Right lung (tissue), 5 donors: ENCODE results near the gene MROH9. TPM values are rescaled to one million over a fixed set of nuclear protein-coding genes. Genes with fewer than 3 reads are reported as not detected.

ENCODE experiments used
- DNase-seq, 2 donors: peaks; one replicate each; pipeline ENCODE4 v3.0.0-alpha.2; 2013
- polyA plus RNA-seq, 5 donors: library from polyadenylated mRNA; unstranded; fragments of 120-200 nt; gene quantifications; one replicate each; pipeline versions ENCODE4 v1.2.1 to v1.2.3, GENCODE V29; 2013; ENCODE audit warnings: inconsistent platforms in 1 of 5, low replicate concordance in 1 of 5; ENCODE audit not compliant: insufficient read length in 5 of 5, insufficient read depth in 1 of 5

The MROH9 gene
- polyA plus RNA-seq, 5 donors: 0.40 to 1.8 (median 1.2) TPM

DNA sequence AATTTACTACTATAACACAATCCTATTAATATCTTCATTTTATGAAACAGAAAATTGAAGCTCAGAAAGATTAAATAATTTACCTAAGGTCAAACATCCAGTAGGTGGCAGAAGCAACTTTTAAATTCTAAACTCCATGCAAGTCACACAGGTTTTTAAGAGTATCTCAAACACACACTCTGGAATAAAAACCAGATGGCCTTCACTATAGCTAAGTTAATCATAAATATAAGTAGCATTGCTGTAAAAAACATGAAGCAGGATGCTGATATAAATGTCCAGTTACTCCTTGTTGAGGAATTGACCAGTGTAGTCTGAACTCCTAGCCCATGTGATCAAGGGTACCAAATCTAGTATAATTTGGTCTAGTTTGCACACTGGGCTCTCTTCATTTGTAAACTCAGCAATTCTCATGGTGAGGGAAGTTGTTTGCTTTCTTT, 146.0 kb downstream of the MROH9 start:
- peak; percentile 40 to 45 for DNase-seq

GRCh38 chr1:171081763-171082201, 146.4 kb downstream of the MROH9 start:
- peak in 1 of 2 donors; percentile 6 for DNase-seq

- no peak for DNase-seq
Measured at GRCh38 chr1:171082606-171083005, 147.3 kb downstream of the MROH9 start.

DNA sequence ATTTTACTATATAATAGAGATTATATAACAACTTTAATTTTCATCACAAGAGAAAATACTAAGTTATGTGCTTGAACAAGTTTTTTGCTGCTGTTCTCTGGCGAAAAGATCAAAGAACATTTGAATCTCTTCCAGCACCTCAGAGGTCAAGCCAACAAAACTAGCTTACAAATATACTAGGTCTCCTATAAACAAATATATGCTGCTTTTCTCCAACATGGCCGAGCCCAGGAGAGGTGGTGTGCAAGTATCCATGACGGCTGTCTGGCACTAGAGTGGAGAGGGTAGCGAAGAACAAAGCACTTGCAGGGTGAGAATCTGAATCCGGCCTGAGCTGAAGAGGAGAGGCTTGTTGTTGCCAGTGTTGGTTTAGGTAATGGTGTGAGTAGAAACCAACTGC, 147.9 kb downstream of the MROH9 start:
- DNase-seq: peak in 1 of 2 donors; percentile 12

DNA sequence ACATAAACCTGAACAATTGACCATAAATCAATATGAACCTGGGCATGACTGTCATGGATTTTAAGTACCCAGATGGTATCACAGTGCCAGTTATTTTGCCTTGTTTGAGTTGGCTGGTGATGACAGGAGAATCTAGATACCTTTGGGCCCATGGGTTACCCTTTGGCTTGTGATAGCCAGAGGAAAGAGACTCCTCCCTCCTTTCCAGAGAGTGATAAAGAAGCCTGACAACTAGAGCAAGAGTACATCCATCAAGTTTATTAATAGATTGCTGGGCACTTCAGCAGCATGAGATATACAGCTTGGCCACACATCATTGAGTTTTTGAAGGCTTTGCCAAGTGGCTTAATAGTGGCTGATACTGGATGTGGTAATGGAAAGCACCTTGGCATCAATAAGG, 148.8 kb downstream of the MROH9 start:
- DNase-seq: no peak

GRCh38 chr1:171084870-171085269, 149.5 kb downstream of the MROH9 start:
- DNase-seq: no peak

DNA sequence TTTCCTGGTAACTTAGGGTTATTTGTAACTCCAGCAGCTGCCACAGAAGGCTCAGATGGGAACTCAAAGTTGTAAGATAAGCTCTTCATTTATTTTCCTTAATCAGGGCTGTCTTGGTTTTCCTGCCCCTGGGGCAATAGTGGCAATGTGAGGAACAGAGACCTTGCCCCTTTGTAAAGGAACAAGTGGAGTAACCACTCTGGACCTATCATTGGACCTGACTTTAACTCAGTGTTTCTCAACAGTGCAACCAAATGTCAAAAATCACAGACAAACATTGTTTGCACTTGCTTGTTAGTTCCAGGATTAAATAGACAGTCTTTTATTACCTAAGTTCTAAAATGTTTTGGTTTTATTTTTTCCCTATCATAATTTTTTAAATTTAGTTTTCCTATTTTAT, 152.6 kb downstream of the MROH9 start:
- no peak for DNase-seq

- DNase-seq: no peak
Measured at GRCh38 chr1:171090604-171091003, 155.3 kb downstream of the MROH9 start, which contains the start of gene FMO3. FMO3 (plus strand) TSS chr1:171090905; CDS start chr1:171092659, 1,754 bp downstream.

- no peak for DNase-seq
Measured at GRCh38 chr1:171103862-171104261, 168.5 kb downstream of the MROH9 start.

- DNase-seq: no peak
Measured at GRCh38 chr1:171107262-171107940, 172.1 kb downstream of the MROH9 start.

GRCh38 chr1:171107969-171108368, 172.6 kb downstream of the MROH9 start:
- no peak for DNase-seq

GRCh38 chr1:171109966-171110365, 174.6 kb downstream of the MROH9 start:
- no peak for DNase-seq

GRCh38 chr1:171110621-171111326, 175.4 kb downstream of the MROH9 start:
- peak; percentile 85 to 88 for DNase-seq

DNA sequence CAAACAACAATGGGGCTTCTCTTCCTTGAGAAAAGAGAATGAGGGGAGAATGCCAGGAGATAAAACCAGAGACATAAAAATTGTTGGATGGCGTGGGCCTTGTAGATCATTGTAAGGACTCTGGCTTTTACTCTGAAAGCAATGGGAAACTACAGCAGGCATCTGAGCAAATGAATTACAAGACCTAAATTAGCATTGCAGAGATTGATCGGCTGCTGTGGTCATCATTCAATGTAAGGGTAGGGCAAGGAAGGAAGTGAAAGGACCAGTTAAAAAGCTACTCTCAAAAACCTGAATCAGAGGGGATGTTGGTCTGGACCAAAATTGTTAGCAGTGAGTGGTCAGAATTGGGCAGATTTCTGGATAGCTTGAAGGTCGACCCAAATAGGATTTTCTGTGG, 176.8 kb downstream of the MROH9 start:
- DNase-seq: no peak

- DNase-seq: no peak
Measured at GRCh38 chr1:171113382-171113781, 178.0 kb downstream of the MROH9 start.

Other genes with a start within 250 kb of the MROH9 start
- gene FMO3, start 155.4 kb downstream of the MROH9 start, polyA plus RNA-seq: 1 to 10 TPM in 4 of 5 donors, under 1 TPM in 1; 0.95 to 1.7 (median 1.6) TPM
- 10 to 100 TPM; 12.9 to 32.6 (median 24.9) TPM for gene FMO2, start 249.8 kb downstream of the MROH9 start, polyA plus RNA-seq